Inflammatory macrophage (primary cell): ENCODE data around the gene COL20A1.
"Not testable (repeated sequence)": the region's sequence is repeated elsewhere in the genome, so short reads cannot be mapped to it uniquely, and the experiment has no call there.

ENCODE experiments used
- DNase-seq, 2 donors: peaks; one replicate each; pipeline ENCODE4 v3.0.0-alpha.2; 2020 to 2022

Gene COL20A1

GRCh38 chr20:63321148-63321831, 28.3 kb downstream of the COL20A1 start:
- DNase-seq, result no peak

GRCh38 chr20:63322146-63322932, 29.4 kb downstream of the COL20A1 start:
- no peak for DNase-seq

GRCh38 chr20:63322933-63323273, 29.9 kb downstream of the COL20A1 start:
- DNase-seq, result no peak

- no peak for DNase-seq
Measured at GRCh38 chr20:63323357-63323981, 30.5 kb downstream of the COL20A1 start.

DNA sequence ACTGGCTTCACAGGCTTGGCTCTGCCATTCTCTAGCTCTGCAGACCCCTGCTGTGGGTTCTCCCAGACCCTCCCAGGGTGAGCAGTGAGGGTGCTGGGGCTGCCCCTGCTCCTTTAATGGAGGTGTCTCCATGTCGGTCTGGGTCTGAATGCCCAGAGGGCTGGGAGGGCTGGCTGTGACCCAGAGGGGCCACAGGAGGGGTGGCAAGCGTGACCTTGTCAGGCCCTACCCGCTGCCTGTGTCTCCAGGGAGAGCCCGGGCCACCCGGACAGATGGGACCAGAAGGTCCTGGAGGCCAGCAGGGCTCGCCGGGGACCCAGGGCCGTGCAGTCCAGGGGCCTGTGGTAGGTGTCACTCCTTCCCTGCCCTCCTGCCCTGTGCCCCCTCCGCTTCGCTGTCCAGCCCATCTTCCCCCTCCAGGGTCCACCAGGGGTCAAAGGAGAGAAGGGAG, 32.1 kb downstream of the COL20A1 start:
- no peak for DNase-seq

DNA sequence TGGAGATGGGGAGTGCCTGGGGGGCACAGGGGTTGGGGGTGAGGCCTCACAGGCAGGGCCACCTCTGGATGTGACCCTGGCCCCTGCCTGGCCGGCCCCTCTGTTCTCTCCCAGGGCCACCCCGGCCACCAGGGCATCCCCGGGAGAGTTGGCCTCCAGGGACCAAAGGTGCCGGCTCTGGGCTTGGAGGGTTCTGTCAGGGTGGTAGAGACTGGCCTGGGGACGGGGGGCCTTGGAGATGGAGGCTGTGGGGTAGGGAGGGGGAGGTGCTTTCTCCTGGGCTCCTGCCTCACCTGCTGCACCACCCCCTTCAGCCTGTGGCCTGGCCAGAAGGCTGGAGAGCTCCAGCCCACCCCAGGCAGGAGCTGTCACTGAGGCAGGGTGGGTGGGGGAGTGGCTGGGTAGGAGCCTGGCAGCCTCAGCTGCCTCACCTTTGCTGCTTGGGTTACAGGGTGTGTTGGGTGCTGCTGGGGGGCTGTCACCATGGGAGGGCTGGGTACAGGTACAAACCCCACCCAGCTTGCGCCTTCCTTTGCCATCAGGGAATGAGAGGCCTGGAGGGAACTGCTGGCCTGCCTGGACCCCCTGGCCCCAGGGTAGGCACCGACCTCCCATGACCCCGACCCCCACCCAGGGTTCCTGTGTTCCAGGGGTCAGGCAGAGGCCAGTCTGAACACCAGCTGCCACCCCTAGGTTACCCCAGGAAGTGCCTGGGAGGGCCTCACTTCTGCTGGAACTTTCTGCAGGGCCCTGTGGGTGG, 32.7 kb downstream of the COL20A1 start:
- DNase-seq, result no peak

DNA sequence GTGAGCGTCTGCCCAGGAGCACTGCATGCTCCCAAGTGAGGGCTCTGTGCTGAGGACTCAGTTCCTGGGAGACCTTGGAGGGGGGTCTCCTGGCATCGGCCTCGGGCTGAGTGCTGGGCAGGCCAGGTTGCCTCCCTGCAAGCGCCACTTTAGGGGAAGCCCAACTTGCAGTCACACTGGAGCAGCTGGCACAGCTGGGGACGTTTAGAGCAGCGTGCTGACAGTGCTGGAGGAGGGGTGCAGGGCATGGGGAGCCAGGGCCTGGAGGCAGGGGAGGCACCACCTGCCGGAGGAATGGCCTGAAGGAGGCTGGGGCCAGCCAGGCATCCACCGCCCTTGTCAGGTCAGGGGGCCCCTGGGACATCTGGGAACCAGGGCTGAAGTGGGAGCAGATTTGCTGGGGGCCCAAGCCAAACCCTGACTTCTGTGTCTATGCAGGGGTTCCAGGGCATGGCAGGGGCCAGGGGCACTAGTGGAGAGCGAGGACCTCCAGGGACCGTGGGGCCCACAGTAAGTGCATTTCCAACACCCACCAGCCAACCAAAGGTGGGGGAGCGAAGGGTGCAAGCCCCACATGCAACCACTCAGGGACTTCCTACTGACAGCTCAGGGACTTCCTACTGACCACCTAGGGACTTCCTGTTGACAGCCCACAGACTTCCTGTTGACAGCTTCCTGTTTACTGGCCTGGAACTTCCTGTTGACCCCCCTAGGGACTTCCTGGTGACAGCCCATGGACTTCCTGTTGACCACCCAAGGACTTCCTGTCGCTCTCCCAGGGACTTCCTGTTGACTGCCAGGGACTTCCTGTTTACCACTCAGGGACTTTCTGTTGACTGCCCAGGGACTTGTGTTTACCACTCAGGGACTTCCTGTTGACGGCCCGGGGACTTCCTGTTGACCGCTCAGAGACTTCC, 33.6 kb downstream of the COL20A1 start:
- peak; percentile 8 to 30 for DNase-seq

GRCh38 chr20:63327231-63327745, 34.3 kb downstream of the COL20A1 start:
- no peak for DNase-seq

DNA sequence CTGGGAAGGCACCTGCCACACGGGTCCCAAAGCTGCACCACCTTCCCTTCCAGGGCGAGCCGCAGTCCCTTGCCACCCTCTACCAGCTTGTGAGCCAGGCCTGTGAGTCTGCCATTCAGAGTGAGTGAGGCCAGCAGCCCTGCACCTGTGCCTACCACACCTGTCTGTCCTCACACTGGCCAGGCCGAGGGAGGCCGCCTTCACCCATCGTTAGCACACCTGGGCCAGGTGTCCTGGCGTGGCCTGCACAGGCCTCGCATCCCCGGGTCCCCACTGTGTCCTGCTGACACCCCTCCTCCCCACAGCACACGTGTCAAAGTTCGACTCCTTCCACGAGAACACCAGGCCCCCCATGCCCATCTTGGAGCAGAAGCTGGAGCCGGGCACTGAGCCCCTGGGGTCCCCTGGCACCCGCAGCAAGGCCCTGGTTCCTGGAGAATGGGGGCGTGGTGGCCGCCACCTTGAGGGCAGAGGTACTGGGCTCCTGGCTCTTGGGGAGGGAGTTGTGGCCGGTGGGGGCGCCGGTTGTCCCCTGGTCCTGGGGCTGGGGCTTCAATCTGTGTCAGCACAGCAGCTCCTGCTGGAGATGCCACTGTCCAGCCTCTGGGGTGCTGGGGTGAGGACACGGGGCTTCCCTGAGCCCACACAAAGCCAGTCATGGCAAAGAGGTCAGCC, 35.2 kb downstream of the COL20A1 start:
- DNase-seq, result no peak

DNA sequence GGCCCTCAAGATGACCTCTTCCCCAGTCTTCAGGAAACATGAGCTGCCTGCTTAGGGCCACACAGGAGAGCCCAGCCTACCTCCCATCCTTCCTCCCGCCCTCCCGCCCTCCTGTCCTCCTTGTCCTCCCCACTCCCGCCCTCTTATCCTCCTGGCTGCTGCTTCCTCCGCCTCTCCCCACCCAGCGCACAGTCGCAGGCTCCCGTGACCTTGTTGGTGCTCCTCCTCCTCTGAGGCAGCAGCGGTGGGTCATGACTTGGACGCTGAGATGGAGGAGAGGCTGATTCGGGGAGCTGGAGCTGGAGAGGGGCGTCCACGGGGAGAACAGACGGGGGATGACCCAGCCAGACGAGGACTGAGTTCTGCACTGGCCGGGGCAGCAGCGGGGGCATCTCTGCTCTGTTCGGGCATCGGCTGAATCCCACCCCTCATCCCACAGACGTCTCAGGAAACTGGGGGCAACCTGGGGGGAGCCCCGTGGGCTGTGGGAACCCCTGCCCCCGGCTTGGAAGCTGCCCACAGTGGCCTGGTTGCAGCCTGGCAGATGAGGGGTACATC, 35.8 kb downstream of the COL20A1 start:
- DNase-seq, result no peak

- DNase-seq, result no peak
Measured at GRCh38 chr20:63329331-63330083, 36.5 kb downstream of the COL20A1 start.

DNA sequence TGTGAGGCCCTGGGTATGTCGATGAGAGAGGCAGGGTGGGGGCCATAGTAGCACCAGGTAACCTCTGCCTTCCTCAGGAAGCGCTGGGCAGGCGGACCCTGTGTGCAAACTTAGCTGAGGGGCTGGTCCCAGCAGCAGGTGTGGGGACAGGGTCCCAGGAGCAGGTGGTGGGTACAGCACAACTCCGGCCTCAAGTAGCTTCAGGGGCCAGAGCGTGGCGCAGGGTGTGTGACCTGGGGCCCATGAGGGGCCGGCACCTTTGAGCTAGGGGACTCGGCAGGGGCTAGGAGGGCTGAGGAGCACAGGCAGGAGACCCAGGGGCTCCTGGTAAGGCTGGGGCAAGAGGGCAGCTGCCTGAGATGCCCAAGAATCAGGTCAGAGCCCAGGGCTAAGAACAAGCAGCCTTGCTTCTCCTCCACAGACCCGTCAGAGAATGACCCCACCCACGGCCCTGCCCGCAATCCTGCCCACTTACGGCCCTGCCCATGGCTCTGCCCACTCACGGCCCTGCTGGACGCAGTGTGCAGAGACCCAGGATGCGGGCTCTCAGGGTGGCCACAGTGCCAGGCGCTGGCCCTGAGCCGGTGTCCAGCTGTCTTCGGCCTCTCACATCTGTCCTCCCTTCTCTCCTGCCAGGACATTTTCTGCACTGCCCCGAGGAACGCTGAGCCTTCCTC, 37.2 kb downstream of the COL20A1 start:
- no peak for DNase-seq

- DNase-seq, result no peak
Measured at GRCh38 chr20:63330940-63331339, 38.0 kb downstream of the COL20A1 start.

GRCh38 chr20:63331741-63332400, 38.9 kb downstream of the COL20A1 start:
- no peak for DNase-seq

DNA sequence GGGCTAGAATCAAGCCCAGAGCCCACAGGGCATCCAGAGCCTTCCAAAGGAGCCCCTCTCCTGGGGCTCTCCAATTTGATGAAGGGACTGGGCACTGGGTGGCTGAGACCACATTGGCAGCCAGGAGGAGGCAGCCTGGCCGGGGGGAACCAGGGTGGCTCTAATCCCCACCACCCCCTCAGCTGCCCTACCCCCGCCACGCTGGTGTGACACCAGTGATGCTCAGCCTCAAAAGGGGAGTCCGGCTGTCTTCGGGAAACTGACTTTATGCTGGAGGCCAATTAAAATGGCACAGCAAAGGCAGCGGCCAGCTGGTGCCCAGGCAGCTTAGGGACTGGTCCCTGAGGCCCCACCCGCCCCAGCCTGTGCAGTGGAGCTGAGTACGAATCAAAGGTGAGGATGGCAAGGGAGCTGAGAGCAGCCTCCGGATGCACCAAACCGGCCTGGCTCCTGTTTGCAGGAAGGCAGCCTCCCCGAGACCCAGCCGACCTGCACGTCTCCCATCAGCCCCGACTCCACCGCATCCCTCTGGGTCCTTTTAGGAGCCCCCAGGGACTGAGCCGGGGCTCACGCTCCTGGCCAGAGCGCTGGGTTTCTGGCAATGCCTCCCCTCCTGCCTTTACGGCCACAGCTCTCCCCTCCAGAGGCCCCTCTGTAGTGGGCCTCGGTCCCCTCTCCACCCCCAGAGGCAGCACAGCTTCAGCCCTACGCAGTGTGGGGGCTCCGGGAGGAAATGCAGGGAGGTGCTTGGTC, 39.7 kb downstream of the COL20A1 start:
- DNase-seq, result no peak

DNA sequence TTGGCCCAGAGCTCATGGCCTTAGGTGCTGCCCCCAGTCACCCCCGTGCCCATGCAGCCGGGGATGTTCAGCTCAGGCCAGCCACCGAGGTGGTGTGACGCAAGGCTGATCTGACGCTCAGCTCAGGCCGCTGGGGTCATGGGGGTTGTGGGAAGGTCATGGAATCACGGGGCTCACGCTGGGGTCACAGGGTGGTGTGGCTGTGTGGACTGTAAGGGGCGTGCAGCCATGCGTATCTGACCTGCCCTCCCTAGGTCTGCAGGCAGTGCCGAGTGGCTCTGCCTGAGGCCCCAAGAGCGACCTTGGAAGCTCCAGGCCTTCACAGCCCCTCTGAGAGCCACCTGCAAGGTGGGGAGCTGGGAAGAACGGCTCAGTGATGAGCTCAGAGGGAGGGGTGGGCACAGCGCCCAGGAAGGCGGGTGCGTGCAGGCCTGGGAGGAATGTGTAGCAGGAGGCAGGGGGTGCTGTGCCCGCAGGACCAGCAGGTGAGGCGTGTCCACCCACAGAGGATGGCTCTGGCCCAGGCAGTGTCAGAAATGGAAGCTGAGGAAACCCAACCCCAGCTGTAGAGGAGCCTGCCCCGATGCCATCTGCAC, 40.4 kb downstream of the COL20A1 start:
- DNase-seq, result no peak

- no peak for DNase-seq
Measured at GRCh38 chr20:63334356-63334755, 41.4 kb downstream of the COL20A1 start.

DNA sequence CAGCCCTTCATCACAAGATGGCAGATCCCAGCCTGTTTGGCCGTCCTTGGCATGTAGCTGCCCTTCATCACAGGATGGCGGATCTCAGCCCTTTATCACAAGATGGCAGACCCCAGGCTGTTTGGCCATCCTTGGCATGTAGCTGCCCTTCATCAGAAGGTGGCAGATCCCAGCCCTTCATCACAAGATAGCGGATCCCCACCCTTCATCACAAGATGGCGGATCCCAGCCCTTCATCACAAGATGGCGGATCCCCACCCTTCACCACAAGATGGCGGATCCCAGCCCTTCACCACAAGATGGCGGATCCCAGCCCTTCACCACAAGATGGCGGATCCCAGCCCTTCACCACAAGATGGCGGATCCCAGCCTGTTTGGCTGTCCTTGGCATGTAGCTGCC, 42.1 kb downstream of the COL20A1 start:
- DNase-seq, result not testable (repeated sequence)
